Measurements from ENCODE around the gene ABCC9.

- TF ChIP-seq, protein P1, sequence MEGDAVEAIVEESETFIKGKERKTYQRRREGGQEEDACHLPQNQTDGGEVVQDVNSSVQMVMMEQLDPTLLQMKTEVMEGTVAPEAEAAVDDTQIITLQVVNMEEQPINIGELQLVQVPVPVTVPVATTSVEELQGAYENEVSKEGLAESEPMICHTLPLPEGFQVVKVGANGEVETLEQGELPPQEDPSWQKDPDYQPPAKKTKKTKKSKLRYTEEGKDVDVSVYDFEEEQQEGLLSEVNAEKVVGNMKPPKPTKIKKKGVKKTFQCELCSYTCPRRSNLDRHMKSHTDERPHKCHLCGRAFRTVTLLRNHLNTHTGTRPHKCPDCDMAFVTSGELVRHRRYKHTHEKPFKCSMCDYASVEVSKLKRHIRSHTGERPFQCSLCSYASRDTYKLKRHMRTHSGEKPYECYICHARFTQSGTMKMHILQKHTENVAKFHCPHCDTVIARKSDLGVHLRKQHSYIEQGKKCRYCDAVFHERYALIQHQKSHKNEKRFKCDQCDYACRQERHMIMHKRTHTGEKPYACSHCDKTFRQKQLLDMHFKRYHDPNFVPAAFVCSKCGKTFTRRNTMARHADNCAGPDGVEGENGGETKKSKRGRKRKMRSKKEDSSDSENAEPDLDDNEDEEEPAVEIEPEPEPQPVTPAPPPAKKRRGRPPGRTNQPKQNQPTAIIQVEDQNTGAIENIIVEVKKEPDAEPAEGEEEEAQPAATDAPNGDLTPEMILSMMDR (conservative IDR thresholded peaks at IDR 0.05): no peak
- TF ChIP-seq EZH2 (IDR thresholded peaks at IDR 0.05; ENCODE audit: low read depth): no peak
These were observed 171.9 kb downstream of the ABCC9 start for GRCh38 chr12:21769307-21769706.
